GM19372 (cell line): ENCODE measurements around the gene ZSWIM5.
"Not testable (repeated sequence)": the region's sequence is repeated elsewhere in the genome, so short reads cannot be mapped to it uniquely, and the experiment has no call there.

Experiments
- ATAC-seq: cut with Tn5 transposase; IDR thresholded peaks from one replicate; pipeline ENCODE4 v1.9.1; 2021; ENCODE audit warnings: mild to moderate bottlenecking, low read depth, moderate library complexity; ENCODE audit not compliant: unreplicated experiment

ZSWIM5 gene

GRCh38 chr1:45097944-45098343 lies 108.5 kb downstream of the ZSWIM5 start:
- no peak for ATAC-seq

- no peak for ATAC-seq
Measured at GRCh38 chr1:45097079-45097478, 109.3 kb downstream of the ZSWIM5 start.

DNA sequence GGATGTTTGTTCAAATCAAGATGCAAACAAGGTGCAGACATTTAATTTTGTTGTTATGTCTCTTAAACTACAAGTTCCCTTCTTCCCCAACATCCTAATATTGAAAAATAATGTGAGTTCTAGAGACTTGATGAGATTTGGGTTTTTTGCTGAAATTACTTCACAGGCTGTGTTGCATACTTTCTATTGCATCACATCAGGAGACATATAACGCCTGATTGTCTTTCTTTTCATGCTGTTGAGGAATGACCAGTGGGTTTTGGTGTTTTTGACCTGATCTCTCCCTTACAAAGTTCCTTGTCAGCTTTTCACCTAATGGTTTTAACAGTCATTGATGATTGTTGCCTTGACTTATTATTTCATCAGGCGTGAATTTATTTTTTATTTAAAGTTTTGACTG lies 111.0 kb downstream of the ZSWIM5 start:
- ATAC-seq: no peak

- ATAC-seq: not testable (repeated sequence)
Measured at GRCh38 chr1:45094371-45094770, 112.0 kb downstream of the ZSWIM5 start.

- no peak for ATAC-seq
Measured at GRCh38 chr1:45093334-45093733, 113.1 kb downstream of the ZSWIM5 start.

DNA sequence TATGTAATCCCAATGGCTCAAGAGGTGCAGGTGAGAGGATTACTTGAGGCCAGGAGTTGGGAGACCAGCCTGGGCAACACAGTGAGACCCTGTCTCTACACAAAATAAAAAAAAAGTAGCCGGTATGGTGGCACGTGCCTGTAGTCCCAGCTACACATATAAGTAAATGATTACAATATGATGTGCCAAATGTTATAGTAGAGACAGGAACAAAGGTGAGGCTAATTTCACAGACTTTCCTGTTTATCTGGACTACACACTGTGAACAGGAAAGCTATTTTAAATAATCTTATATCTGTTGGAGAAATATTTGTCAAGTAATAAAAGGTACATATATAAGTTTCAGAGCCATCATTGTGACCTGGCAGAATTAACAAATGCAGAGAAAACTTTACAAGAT lies 116.7 kb downstream of the ZSWIM5 start:
- no peak for ATAC-seq

- ATAC-seq: no peak
Measured at GRCh38 chr1:45084562-45084961, 121.8 kb downstream of the ZSWIM5 start.

GRCh38 chr1:45079533-45079932 lies 126.9 kb downstream of the ZSWIM5 start:
- ATAC-seq: no peak

DNA sequence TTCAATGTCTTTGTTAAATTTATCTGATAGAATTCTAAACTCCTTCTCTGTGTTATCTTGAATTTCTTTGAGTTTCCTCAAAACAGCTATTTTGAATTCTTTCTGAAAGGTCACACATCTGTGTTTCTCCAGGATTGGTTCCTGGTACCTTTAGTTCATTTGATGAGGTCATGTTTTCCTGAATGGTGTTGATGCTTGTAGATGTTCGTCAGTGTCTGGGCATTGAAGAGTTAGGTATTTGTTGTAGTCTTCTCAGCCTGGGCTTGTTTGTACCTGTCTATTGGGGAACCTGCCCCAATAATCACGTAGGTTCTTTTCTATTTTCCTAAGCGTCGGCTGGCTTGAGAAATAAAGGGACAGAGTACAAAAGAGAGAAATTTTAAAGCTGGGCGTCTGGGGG lies 129.4 kb downstream of the ZSWIM5 start:
- not testable (repeated sequence) for ATAC-seq

DNA sequence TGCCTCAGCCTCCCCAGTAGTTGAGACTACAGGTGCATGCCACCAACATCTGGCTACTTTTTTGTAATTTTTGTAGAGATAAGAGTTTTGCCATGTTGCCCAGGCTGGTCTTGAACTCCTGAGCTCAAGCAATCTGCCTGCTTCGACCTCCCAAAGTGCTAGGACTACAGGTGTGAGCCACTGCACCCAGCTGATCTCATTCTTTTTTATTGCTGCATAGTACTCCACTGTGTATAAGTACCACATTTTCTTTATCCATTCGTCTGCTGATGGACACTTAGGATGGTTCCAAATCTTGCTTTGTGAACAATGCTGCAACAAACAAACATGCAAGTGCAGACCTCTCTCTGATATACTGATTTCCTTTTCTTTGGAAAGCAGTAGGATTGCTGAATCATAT lies 134.8 kb downstream of the ZSWIM5 start:
- ATAC-seq: no peak

DNA sequence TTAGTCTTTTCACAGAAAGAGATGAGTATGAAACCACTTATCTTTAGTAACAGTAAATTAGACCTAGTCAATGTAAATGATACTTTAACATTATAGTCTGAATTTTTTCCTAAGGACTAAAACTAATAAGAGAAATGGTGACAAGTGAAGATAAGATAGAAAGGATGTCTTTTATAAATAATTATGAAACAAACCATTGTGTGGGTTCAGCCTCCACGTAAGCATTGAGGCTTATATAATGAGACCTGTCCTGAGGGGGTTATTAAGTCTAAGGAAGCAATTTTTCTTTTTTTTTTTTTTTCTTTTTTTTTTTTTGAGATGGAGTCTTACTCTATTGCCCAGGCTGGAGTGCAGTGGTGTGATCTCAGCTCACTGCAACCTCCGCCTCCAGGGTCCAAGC lies 138.6 kb downstream of the ZSWIM5 start:
- ATAC-seq: no peak

- no peak for ATAC-seq
Measured at GRCh38 chr1:45065083-45065482, 141.3 kb downstream of the ZSWIM5 start.

- ATAC-seq: not testable (repeated sequence)
Measured at GRCh38 chr1:45062463-45062862, 143.9 kb downstream of the ZSWIM5 start.

GRCh38 chr1:45059829-45060228 lies 146.6 kb downstream of the ZSWIM5 start:
- no peak for ATAC-seq

DNA sequence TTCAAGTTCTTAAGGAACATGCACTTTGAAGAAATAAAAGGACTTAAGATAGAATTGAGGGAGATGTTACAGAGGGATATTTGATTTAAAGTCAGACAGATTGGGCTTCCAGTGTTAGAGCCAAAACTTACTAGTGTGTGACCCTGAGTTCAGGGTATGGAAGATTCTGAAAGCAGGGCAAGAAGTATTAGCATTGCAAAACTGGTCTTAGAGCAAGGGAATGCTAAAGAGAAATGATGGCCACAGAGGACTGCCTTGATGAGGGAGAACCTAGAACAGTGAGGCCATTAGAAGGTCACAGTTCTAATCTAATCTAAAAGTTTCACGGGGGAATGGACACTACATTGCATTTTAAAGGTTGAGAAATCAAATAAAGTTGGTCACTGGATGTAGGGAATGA lies 148.9 kb downstream of the ZSWIM5 start:
- ATAC-seq: no peak

DNA sequence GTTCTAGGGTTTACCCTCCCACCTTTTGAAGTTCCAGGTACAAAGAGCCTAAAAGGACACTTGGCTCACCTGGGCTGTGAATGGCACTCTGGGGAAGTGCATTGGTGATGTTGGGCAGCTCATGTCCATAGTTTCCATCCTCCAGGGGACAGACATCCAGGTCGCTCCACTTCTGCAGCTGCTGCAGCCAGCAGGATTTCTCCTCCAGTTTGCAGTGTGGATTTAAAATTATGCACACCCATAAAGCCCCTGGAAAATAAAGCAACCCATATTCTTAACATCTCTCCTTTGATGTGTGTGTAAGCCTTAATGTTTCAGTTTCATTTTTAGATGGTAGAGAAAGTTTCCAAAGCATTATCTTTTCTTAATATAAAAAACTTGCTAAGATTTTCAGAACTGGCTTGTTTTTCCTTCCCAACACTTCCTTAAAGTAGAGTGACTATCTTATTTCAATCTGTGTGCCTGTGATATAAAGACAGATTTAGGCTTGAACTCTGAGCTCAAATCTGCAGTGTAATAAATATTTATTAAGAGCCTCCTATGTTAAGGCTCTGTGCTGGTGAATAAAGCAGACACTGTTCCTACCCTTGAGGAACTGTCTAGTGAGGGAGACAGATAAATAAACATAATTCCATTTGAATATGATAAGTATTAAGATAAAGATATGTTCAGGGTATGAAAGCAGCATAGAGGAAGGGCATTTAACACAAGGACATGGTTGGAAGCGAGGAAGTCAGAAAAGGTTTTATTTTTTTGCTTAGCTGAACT lies 155.2 kb downstream of the ZSWIM5 start:
- no peak for ATAC-seq

DNA sequence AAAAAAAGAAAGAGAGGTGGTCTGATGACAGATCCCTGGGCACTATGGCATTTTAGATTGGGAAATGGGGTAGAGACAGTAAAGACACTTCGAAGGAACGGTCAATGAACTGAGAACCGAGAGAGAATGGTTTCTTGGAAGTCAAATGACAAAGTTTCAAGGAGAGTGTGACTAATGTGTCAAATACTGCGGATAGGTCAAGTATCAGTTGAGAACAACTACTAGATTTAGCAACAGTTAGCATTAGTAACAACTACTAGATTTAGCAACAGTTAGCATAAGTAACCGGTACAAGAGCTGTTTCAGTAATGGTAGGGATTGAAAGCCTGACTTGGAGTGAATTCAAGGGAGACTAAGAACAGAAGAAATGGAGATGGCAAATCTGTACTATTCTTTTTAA lies 159.4 kb downstream of the ZSWIM5 start:
- ATAC-seq: no peak

GRCh38 chr1:45044916-45045315 lies 161.5 kb downstream of the ZSWIM5 start:
- ATAC-seq: no peak

DNA sequence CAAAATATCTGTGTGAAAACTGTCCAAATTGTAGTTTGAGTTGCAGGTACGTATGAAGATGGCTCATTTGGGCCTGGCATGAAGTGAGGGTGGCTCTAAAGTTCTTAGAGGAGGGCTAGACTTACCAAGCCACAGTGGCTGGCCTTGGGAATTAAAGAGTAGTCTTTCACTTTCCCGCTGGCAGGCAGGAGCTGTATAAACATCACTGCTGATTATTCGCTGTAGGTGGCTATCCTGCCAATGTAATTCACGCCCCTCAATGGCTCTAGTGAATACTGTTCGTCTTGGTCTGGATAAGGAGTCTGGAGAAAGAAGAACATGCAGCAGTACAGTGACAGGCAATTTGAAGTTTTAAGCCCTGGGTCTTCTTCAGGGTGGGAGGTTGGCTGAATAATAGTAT lies 163.3 kb downstream of the ZSWIM5 start:
- ATAC-seq: no peak

- ATAC-seq: no peak
Measured at GRCh38 chr1:45040297-45040696, 166.1 kb downstream of the ZSWIM5 start.

GRCh38 chr1:45038661-45039364 lies 167.6 kb downstream of the ZSWIM5 start:
- no peak for ATAC-seq

DNA sequence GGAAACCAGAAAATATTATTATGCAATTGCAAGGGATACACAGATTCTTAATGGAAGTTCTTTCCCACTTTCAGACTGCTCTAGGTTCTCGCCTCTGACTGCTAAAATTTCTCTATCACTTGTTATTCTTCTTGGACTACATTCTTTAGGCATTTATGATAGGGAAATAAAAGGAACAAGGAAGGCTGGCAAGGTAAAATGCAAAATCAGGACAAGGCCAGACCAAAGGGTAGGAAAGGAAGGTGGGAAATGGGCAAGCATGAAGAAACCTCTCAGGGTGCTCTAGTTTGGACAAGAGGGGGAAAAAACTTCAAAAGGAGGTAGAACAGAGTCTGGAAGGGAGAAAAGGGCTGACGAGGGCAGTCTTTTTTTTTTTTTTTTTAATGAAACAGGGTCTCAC lies 168.2 kb downstream of the ZSWIM5 start:
- no peak for ATAC-seq
